SU-DHL-6 (cell line): ENCODE data around the gene NRP2.

Experiments used
- CTCF ChIP-seq: fragments of 200-600 bp; sonication (generic); IDR thresholded peaks from one replicate; pipeline ENCODE4 v1.5.1; 2017; ENCODE audit warnings: antibody characterized with exemption, mild to moderate bottlenecking, low read length, moderate library complexity; ENCODE audit not compliant: insufficient read depth, poor library complexity, severe bottlenecking
- EZH2phosphoT487 ChIP-seq: fragments of 200-600 bp; sonication (generic), shearing (Covaris generic); conservative IDR thresholded peaks from 2 replicates; pipeline ENCODE4 v1.6.1; 2018; ENCODE audit warnings: mild to moderate bottlenecking, antibody characterized with exemption, low read length, moderate library complexity, mixed read lengths

DNA sequence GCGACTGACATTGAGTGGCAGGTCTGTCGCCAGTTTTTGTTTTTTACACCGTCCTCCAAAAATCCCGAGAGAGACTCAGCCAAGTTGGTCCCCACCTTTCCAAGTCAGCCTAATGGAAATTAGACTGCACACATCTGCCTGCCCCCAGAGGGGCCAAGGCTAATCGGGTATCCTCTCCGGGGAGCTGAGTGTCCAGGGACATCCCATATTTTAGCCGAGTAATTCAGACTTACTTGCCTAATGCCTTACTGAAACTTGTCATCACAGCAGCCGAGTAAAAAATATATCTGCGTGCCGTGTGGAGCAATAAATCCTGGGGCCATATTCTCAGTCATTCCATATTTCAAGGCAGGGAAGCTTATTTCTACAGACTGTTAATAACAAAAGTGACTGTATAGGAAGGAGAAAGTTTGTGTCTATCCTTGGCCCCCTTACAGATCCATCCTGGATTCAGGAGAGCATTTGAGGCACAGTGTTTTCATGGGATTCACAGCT is 38.9 kb upstream of the NRP2 start:
- no peak for TF ChIP-seq CTCF
- no peak for TF ChIP-seq EZH2phosphoT487
